Mesendoderm (in vitro differentiated cells): ENCODE data around the gene RTCB.
"Not testable (repeated sequence)": the region's sequence is repeated elsewhere in the genome, so short reads cannot be mapped to it uniquely, and the experiment has no call there.

Experiments used
- DNase-seq: peaks from one replicate; pipeline ENCODE4 v3.0.0; 2013
- H2AK5ac ChIP-seq: 2 replicates; pipeline ENCODE4 v1.6.1; 2013; ENCODE audit warnings: low read length, inconsistent platforms
- H2BK120ac ChIP-seq: 2 replicates; pipeline ENCODE4 v1.6.1; 2013; ENCODE audit warnings: low read depth, mild to moderate bottlenecking, low read length, moderate library complexity, mixed read lengths
- H2BK15ac ChIP-seq: replicated peaks from 2 replicates; pipeline ENCODE4 v1.6.1; 2013; ENCODE audit warnings: low read depth, mild to moderate bottlenecking, moderate library complexity
- H2BK5ac ChIP-seq: 2 replicates; pipeline ENCODE4 v1.6.1; 2013; ENCODE audit warnings: low read length, inconsistent platforms
- H3K18ac ChIP-seq: 2 replicates; pipeline ENCODE4 v1.6.1; 2013; ENCODE audit warnings: mild to moderate bottlenecking, low read length, mixed read lengths
- H3K23ac ChIP-seq: one replicate; pipeline ENCODE4 v1.6.1; 2013; ENCODE audit warnings: low read length
- H3K27ac ChIP-seq: 2 replicates; pipeline ENCODE4 v1.5.1; 2013; ENCODE audit warnings: low read depth, mild to moderate bottlenecking, inconsistent platforms, low read length, moderate library complexity
- H3K27me3 ChIP-seq: 2 replicates; pipeline ENCODE4 v1.6.1; 2013; ENCODE audit warnings: low read length, control low read depth, mild to moderate bottlenecking, inconsistent platforms; ENCODE audit not compliant: insufficient read depth, poor library complexity
- H3K36me3 ChIP-seq: 2 replicates; pipeline ENCODE4 v1.6.1; 2013; ENCODE audit warnings: low read length, inconsistent platforms; ENCODE audit not compliant: control insufficient read depth, insufficient read depth
- H3K4ac ChIP-seq: one replicate; pipeline ENCODE4 v1.6.1; 2013; ENCODE audit warnings: low read depth, mild to moderate bottlenecking, low read length, moderate library complexity
- H3K4me1 ChIP-seq: 2 replicates; pipeline ENCODE4 v1.6.1; 2013; ENCODE audit warnings: low read depth, low read length, inconsistent platforms; ENCODE audit not compliant: control insufficient read depth
- H3K4me2 ChIP-seq: 2 replicates; pipeline ENCODE4 v1.6.1; 2013; ENCODE audit warnings: low read length
- H3K4me3 ChIP-seq: 2 replicates; pipeline ENCODE4 v1.5.1; 2013; ENCODE audit warnings: mild to moderate bottlenecking, low read length
- H3K56ac ChIP-seq: one replicate; pipeline ENCODE4 v1.6.1; 2013; ENCODE audit warnings: low read length
- H3K79me1 ChIP-seq: 2 replicates; pipeline ENCODE4 v1.6.1; 2013; ENCODE audit warnings: low read length, inconsistent platforms
- H3K79me2 ChIP-seq: 2 replicates; pipeline ENCODE4 v1.6.1; 2013; ENCODE audit warnings: mild to moderate bottlenecking, low read length; ENCODE audit not compliant: control insufficient read depth, insufficient read depth
- H3K9ac ChIP-seq: 2 replicates; pipeline ENCODE4 v1.6.1; 2013; ENCODE audit warnings: low read length, inconsistent platforms
- H4K5ac ChIP-seq: one replicate; pipeline ENCODE4 v1.6.1; 2013; ENCODE audit warnings: low read length
- H4K8ac ChIP-seq: one replicate; pipeline ENCODE4 v1.6.1; 2013; ENCODE audit warnings: low read depth, mild to moderate bottlenecking, control low read depth, low read length, moderate library complexity
- WGBS: extraction: QIAGEN DNeasy Blood & Tissue Kit; methylation state at CpG from one replicate; pipeline ENCODE4 v1.1.7; 2013; ENCODE audit warnings: low lambda C conversion rate, missing lambda C conversion rate; ENCODE audit not compliant: insufficient coverage; ENCODE audit errors: extremely low coverage; 5-methylcytosine and 5-hydroxymethylcytosine counted together

The RTCB gene

DNA sequence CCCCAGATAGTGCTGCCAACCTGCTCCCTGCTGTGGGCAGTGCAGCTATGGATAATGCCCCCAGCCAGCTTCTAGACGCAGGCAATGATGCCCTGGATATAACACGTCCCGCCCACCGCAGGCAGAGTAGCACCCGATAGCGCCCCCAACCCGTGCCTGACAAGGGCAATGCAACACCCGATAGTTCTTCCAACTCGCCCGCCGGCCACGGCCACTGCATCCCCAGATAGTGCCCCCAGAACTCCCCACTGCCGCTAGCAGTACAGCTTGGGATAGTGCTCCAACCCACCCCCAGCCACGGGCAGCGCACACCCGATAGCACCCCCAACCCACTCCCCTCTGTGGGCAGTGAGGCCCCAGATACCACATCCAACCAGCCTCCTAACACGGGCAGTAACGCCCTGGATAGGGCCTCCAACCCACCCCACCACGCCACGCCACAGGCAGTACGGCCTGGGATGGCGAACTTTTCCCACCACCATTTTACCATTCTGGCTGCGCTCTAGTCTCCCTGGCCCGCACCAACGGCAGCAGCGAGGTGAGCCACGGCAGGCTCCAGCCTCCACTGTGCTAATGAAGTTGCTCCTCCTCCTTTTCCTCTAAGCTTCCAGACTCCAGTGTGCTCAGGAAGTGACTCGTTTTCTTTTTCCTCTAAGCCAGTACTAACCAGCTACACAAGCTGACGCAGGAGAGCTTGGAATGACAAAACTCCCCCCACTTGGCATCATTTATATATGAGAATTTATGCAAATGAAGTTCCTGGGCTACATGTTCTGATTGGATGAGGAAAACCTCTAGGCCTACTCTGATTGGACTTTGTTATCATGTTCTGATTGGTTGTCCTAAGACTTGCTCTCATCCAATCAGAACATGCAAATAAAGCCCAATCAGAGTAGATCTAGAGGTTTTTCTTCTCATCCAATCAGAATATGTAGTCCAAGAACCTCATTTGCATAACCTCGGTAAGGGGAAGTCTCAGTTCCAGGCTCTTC lies 57.4 kb downstream of the RTCB start:
- no peak overlapping the region for H2AK5ac ChIP-seq
- H4K8ac ChIP-seq, result no peak overlapping the region
- no peak overlapping the region for H3K9ac ChIP-seq
- no peaks in the 10 kb centered on the region for H3K79me1 ChIP-seq
- no peak overlapping the region for H2BK120ac ChIP-seq
- no peak overlapping the region for H3K27ac ChIP-seq
- H3K36me3 ChIP-seq, result no peaks in the 10 kb centered on the region
- DNase-seq, result peak; percentile 74
- no peak overlapping the region for H4K5ac ChIP-seq
- no CpG with 5 or more reads among the region's 30 CpGs for WGBS
- H3K4me2 ChIP-seq, result no peak overlapping the region
- no peak overlapping the region for H2BK15ac ChIP-seq
- no peak overlapping the region for H3K56ac ChIP-seq
- H2BK5ac ChIP-seq, result no peak overlapping the region
- H3K18ac ChIP-seq, result no peak overlapping the region
- no peak overlapping the region for H3K4ac ChIP-seq
- no peak overlapping the region for H3K23ac ChIP-seq
- H3K79me2 ChIP-seq, result no peaks in the 10 kb centered on the region
- no peak overlapping the region for H3K4me3 ChIP-seq
- no peaks in the 10 kb centered on the region for H3K4me1 ChIP-seq
- H3K27me3 ChIP-seq, result no peaks in the 10 kb centered on the region

DNA sequence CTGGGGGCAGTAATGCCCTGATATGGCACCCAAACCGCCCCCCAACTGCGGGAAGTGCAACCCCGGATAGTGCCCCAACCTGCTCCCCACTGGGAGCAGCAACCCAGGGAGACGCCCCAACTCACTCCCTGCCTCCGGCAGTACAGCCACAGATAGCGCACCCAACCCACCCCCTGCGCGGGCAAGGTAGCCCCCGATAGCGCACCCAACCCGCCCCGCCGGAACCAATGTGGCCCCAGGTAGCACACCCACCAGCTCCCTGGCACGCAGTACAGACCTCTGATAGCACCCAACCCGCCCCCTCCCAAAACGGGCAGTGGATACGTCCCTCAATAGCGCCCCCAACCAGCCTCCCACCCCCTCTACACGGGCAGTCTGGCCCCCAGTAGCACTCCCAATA lies 58.2 kb downstream of the RTCB start:
- Histone ChIP-seq H3K56ac (no peak overlapping the region), H2BK5ac (no peak overlapping the region), H3K9ac (no peak overlapping the region), H4K5ac (no peak overlapping the region), H3K79me1 (no peaks in the 10 kb centered on the region), H3K79me2 (no peaks in the 10 kb centered on the region), H3K23ac (no peak overlapping the region), H3K18ac (no peak overlapping the region), H3K4me2 (no peak overlapping the region), H3K36me3 (no peaks in the 10 kb centered on the region), H2BK120ac (no peak overlapping the region), H3K27me3 (no peaks in the 10 kb centered on the region), H2AK5ac (no peak overlapping the region), H2BK15ac (no peak overlapping the region), H3K27ac (no peak overlapping the region), H3K4ac (no peak overlapping the region), H3K4me3 (no peak overlapping the region), H4K8ac (no peak overlapping the region), H3K4me1 (no peaks in the 10 kb centered on the region)
- no peak for DNase-seq
- no CpG with 5 or more reads among the region's 19 CpGs for WGBS

DNA sequence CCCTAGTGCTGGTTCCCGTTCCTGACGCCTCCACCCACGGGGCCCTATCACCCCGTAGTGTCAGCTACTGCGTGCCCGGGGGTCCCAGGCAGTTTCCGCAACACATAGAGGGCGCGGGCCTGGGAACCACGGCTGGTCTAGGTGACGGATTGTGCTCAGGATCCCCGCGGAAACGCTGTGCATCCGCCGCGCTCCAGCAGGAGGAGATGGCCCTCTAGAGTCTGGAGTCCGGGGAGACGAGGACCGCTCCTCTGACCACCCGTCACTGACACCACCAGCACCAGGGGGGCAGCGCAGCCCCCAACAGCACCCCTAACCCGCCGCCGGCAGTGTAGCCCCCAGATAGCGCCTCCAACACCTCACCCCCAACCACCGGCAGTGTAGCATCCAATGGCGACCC lies 58.8 kb downstream of the RTCB start:
- Histone ChIP-seq H3K18ac (no peak overlapping the region), H3K4ac (no peak overlapping the region), H2BK5ac (no peak overlapping the region), H3K4me2 (no peak overlapping the region), H3K79me1 (no peaks in the 10 kb centered on the region), H3K36me3 (no peaks in the 10 kb centered on the region), H2AK5ac (no peak overlapping the region), H3K9ac (no peak overlapping the region), H3K23ac (no peak overlapping the region), H3K4me3 (no peak overlapping the region), H3K27me3 (no peaks in the 10 kb centered on the region), H3K27ac (no peak overlapping the region), H4K8ac (no peak overlapping the region), H3K4me1 (no peaks in the 10 kb centered on the region), H2BK120ac (no peak overlapping the region), H3K79me2 (no peaks in the 10 kb centered on the region), H4K5ac (no peak overlapping the region), H2BK15ac (no peak overlapping the region), H3K56ac (no peak overlapping the region)
- WGBS, result no CpG with 5 or more reads among the region's 28 CpGs
- DNase-seq, result no peak

DNA sequence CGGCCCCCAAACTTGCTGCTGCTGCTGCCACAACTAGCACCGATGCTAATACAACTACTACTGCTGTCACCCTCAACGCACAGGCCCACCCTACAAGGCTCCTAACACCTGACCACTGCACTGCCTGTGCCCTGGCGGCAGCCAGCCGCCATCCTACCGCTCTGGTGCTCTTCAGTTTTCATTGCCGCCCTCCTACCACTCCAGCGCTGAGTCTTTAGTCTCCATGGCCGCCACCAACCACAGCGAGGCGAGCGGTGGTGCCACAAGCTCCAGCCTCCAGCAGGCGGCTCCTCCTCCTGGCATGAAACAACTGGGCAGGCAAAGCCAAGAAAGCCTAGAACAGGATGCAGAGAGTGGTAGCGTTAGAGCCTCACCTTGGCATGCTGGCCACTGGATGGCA lies 59.4 kb downstream of the RTCB start:
- Histone ChIP-seq H3K4me3 (no peak overlapping the region), H3K23ac (no peak overlapping the region), H2BK15ac (no peak overlapping the region), H3K27me3 (no peaks in the 10 kb centered on the region), H3K56ac (no peak overlapping the region), H3K9ac (no peak overlapping the region), H3K4me1 (no peaks in the 10 kb centered on the region), H2BK120ac (no peak overlapping the region), H4K5ac (no peak overlapping the region), H3K27ac (no peak overlapping the region), H3K18ac (no peak overlapping the region), H3K4me2 (no peak overlapping the region), H3K36me3 (no peaks in the 10 kb centered on the region), H3K79me1 (no peaks in the 10 kb centered on the region), H3K4ac (no peak overlapping the region), H3K79me2 (no peaks in the 10 kb centered on the region), H2AK5ac (no peak overlapping the region), H2BK5ac (no peak overlapping the region), H4K8ac (no peak overlapping the region)
- no CpG with 5 or more reads among the region's 14 CpGs for WGBS
- peak; percentile 13 for DNase-seq

- not testable (repeated sequence) for H3K18ac ChIP-seq, H3K27ac ChIP-seq, DNase-seq, H3K9ac ChIP-seq, H3K36me3 ChIP-seq, H3K27me3 ChIP-seq, H3K56ac ChIP-seq, H2BK120ac ChIP-seq, H2BK15ac ChIP-seq, H3K23ac ChIP-seq, H3K4me3 ChIP-seq, H2AK5ac ChIP-seq, H3K79me2 ChIP-seq, H2BK5ac ChIP-seq, H3K4me2 ChIP-seq, H4K5ac ChIP-seq, H3K4ac ChIP-seq, H3K79me1 ChIP-seq, H4K8ac ChIP-seq, H3K4me1 ChIP-seq
- WGBS, result no CpG with 5 or more reads among the region's 1 CpG
Measured at GRCh38 chr22:32351875-32352274, 60.2 kb downstream of the RTCB start.
